PC-3 (cell line): ENCODE data around the gene UROS. TPM values are rescaled to one million over a fixed set of nuclear protein-coding genes. Genes with fewer than 3 reads are reported as not detected.

Experiments used
- ATAC-seq: fragments of 200-7000 bp; cut with Tn5 transposase; 2 replicates; pipeline ENCODE4 v1.9.1; 2020; ENCODE audit warnings: mild to moderate bottlenecking, moderate library complexity
- BruUV-seq: library from RNA; stranded (reverse); fragments of 400-500 nt; replicated peaks from 2 replicates; lab custom pipeline; 2021; lab: Mats Ljungman, UMichigan
- CTCF ChIA-PET: fragments of 300-600 bp; sonication (Branson Sonifier 250); formaldehyde crosslinking; loops from one replicate; lab custom pipeline; 2022; ENCODE audit warnings: antibody characterized with exemption; lab: Charles Lee
- POLR2A ChIA-PET: fragments of 300-600 bp; sonication (Branson Sonifier 250); formaldehyde crosslinking; loops from one replicate; lab custom pipeline; 2022; ENCODE audit warnings: antibody characterized with exemption; ENCODE audit not compliant: unreplicated experiment; lab: Charles Lee
- DNase-seq: peaks from one replicate; pipeline ENCODE4 v3.0.0-alpha.2; 2015
- H2AFZ ChIP-seq: fragments of 300-600 bp; sonication (generic); 2 replicates; pipeline ENCODE4 v1.6.0; 2016; ENCODE audit warnings: antibody characterized with exemption, low read length
- H3F3A ChIP-seq: fragments of 300-600 bp; sonication (generic); one replicate; pipeline ENCODE4 v1.6.0; 2017; ENCODE audit warnings: antibody characterized with exemption, low read length, control low read depth, mild to moderate bottlenecking; ENCODE audit not compliant: unreplicated experiment
- H3K27ac ChIP-seq: fragments of 300-600 bp; sonication (generic); 2 replicates; pipeline ENCODE4 v1.5.1; 2016; ENCODE audit warnings: mild to moderate bottlenecking, low read length
- H3K27me3 ChIP-seq: fragments of 300-600 bp; sonication (generic); 2 replicates; pipeline ENCODE4 v1.6.1; 2016; ENCODE audit warnings: low read length, mixed read lengths
- H3K36me3 ChIP-seq: fragments of 300-600 bp; sonication (generic); 2 replicates; pipeline ENCODE4 v1.6.1; 2016; ENCODE audit warnings: low read depth, mixed run types, low read length, mixed read lengths
- H3K4me1 ChIP-seq: fragments of 300-600 bp; sonication (generic); 2 replicates; pipeline ENCODE4 v1.5.1; 2016; ENCODE audit warnings: low read length; ENCODE audit not compliant: insufficient read depth
- H3K4me2 ChIP-seq: fragments of 300-600 bp; sonication (generic); 2 replicates; pipeline ENCODE4 v1.6.0; 2016; ENCODE audit warnings: low read length
- H3K4me3 ChIP-seq: fragments of 300-600 bp; sonication (generic); 2 replicates; pipeline ENCODE4 v1.5.1; 2016; ENCODE audit warnings: mild to moderate bottlenecking, low read length, mixed read lengths
- H3K79me2 ChIP-seq: fragments of 300-600 bp; sonication (generic); 2 replicates; pipeline ENCODE4 v1.6.1; 2017; ENCODE audit warnings: low read length, mixed read lengths
- H3K9ac ChIP-seq: fragments of 300-600 bp; sonication (generic); 2 replicates; pipeline ENCODE4 v1.6.0; 2016; ENCODE audit warnings: mild to moderate bottlenecking, low read length
- H3K9me2 ChIP-seq: fragments of 300-600 bp; sonication (generic); replicated peaks from 2 replicates; pipeline ENCODE4 v1.6.1; 2016; ENCODE audit warnings: mixed run types, low read length, mixed read lengths
- H3K9me3 ChIP-seq: fragments of 300-600 bp; sonication (generic); 2 replicates; pipeline ENCODE4 v1.6.1; 2016; ENCODE audit warnings: low read length, mixed read lengths
- H4K20me1 ChIP-seq: fragments of 300-600 bp; sonication (generic); 2 replicates; pipeline ENCODE4 v1.6.1; 2016; ENCODE audit warnings: low read length, mixed read lengths
- EZH2 ChIP-seq: fragments of 300-600 bp; sonication (generic); IDR thresholded peaks from one replicate; pipeline ENCODE4 v1.6.1; 2017; ENCODE audit warnings: antibody characterized with exemption, mild to moderate bottlenecking, low read length; ENCODE audit not compliant: unreplicated experiment
- EZH2phosphoT487 ChIP-seq: fragments of 300-600 bp; sonication (generic); IDR thresholded peaks from 2 replicates; pipeline ENCODE4 v1.6.1; 2018; ENCODE audit warnings: mild to moderate bottlenecking, antibody characterized with exemption, low read length, borderline replicate concordance
- intact Hi-C: fragments of 100-400 bp; cut with micrococcal nuclease; formaldehyde crosslinking; loops from 2 replicates; pipeline ENCODE4 v1.9.0; 2023
- total RNA-seq: library from RNA; depleted of rRNA; stranded (reverse); fragments of >200 nt; gene quantifications from 2 replicates; pipeline ENCODE4 v1.2.3, GENCODE V29; 2014
- TF ChIP-seq, protein P1 (sequence below): fragments of 300-600 bp; sonication (generic); conservative IDR thresholded peaks from 2 replicates; pipeline ENCODE4 v1.5.1; 2017; ENCODE audit warnings: antibody characterized with exemption, low read depth, mild to moderate bottlenecking, low read length

Gene UROS
- total RNA-seq, 1 experiment from 2014 or later = 50.6 TPM

GRCh38 chr10:125823663-125824251, 699 bp upstream of the UROS start:
- H3K27me3 ChIP-seq = no peaks in the 10 kb centered on the region
- H3K79me2 ChIP-seq = peaks cover 78% of the 10 kb centered on the region
- peaks cover 30% of the 10 kb centered on the region for H4K20me1 ChIP-seq
- peaks cover 23% of the 10 kb centered on the region for H3K4me1 ChIP-seq
- TF ChIP-seq EZH2 = no peak
- TF ChIP-seq EZH2phosphoT487 = no peak
- TF ChIP-seq, protein P1, sequence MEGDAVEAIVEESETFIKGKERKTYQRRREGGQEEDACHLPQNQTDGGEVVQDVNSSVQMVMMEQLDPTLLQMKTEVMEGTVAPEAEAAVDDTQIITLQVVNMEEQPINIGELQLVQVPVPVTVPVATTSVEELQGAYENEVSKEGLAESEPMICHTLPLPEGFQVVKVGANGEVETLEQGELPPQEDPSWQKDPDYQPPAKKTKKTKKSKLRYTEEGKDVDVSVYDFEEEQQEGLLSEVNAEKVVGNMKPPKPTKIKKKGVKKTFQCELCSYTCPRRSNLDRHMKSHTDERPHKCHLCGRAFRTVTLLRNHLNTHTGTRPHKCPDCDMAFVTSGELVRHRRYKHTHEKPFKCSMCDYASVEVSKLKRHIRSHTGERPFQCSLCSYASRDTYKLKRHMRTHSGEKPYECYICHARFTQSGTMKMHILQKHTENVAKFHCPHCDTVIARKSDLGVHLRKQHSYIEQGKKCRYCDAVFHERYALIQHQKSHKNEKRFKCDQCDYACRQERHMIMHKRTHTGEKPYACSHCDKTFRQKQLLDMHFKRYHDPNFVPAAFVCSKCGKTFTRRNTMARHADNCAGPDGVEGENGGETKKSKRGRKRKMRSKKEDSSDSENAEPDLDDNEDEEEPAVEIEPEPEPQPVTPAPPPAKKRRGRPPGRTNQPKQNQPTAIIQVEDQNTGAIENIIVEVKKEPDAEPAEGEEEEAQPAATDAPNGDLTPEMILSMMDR = no peak
- H3K4me2 ChIP-seq = peak overlapping the region; percentile 95
- H3K9ac ChIP-seq = peak overlapping the region; percentile 100
- CTCF ChIA-PET = no interaction called here
- ATAC-seq (no peak; the same call in 1 of the 2 replicates), DNase-seq (no peak)
- no peaks in the 10 kb centered on the region for H3K9me3 ChIP-seq
- H3K9me2 ChIP-seq = no peaks in the 10 kb centered on the region
- POLR2A ChIA-PET = interaction anchor here (0.7 kb wide), 1 partner anchor 32 kb away, joined by 3 read pairs; no protein-coding TSS in a partner anchor
- H3K4me3 ChIP-seq = peak overlapping the region; percentile 100
- intact Hi-C loops = loop anchor here (10.0 kb wide), 1 partner anchor 99 kb away; no protein-coding TSS in a partner anchor
- H3K36me3 ChIP-seq = peaks cover 34% of the 10 kb centered on the region; the same call in 1 of the 2 replicates
- H2AFZ ChIP-seq = peak overlapping the region; percentile 87
- BruUV-seq = TSS peak; percentile 77
- no peaks in the 10 kb centered on the region for H3F3A ChIP-seq
- H3K27ac ChIP-seq = peak overlapping the region; percentile 79

GRCh38 chr10:125820701-125821100, 2.4 kb downstream of the UROS start:
- intact Hi-C loops = loop anchor here (10.0 kb wide), 1 partner anchor 96 kb away; no protein-coding TSS in a partner anchor
- ChIA-PET CTCF (no interaction called here), POLR2A (no interaction called here)
- Histone ChIP-seq H3F3A (no peaks in the 10 kb centered on the region), H3K27me3 (no peaks in the 10 kb centered on the region), H3K36me3 (0 out of 2 replicates have a peak, but pooled peaks cover 7% of the 10 kb centered on the region), H3K9me3 (no peaks in the 10 kb centered on the region), H3K79me2 (peaks cover 47% of the 10 kb centered on the region), H3K4me1 (peaks cover 14% of the 10 kb centered on the region), H3K27ac (no peak overlapping the region), H4K20me1 (peaks cover 9% of the 10 kb centered on the region), H3K4me3 (no peak overlapping the region), H2AFZ (no peak overlapping the region), H3K9ac (no peak overlapping the region), H3K9me2 (no peaks in the 10 kb centered on the region), H3K4me2 (no peak overlapping the region)
- BruUV-seq = no TSS peak
- TF ChIP-seq, protein P1 = no peak
- no peak for TF ChIP-seq EZH2
- TF ChIP-seq EZH2phosphoT487 = no peak
- ATAC-seq = no peak
- DNase-seq = no peak

- H3K9me2 ChIP-seq = no peaks in the 10 kb centered on the region
- H3K4me1 ChIP-seq = no peaks in the 10 kb centered on the region
- ATAC-seq = no peak
- H4K20me1 ChIP-seq = no peaks in the 10 kb centered on the region
- no peak overlapping the region for H3K4me2 ChIP-seq
- ChIA-PET POLR2A (no interaction called here), CTCF (no interaction called here)
- no peak for TF ChIP-seq EZH2
- no peak for TF ChIP-seq EZH2phosphoT487
- TF ChIP-seq, protein P1 = no peak
- H3K79me2 ChIP-seq = peaks cover 16% of the 10 kb centered on the region
- intact Hi-C loops = no loop called here
- H3K27ac ChIP-seq = no peak overlapping the region
- H3K9ac ChIP-seq = no peak overlapping the region
- no peaks in the 10 kb centered on the region for H3K27me3 ChIP-seq
- no peak overlapping the region for H3K4me3 ChIP-seq
- no peaks in the 10 kb centered on the region for H3F3A ChIP-seq
- no peak overlapping the region for H2AFZ ChIP-seq
- H3K36me3 ChIP-seq = no peaks in the 10 kb centered on the region
- no TSS peak for BruUV-seq
- DNase-seq = no peak
- no peaks in the 10 kb centered on the region for H3K9me3 ChIP-seq
These were observed 5.6 kb downstream of the UROS start for GRCh38 chr10:125817337-125817946.
